Gastrocnemius medialis (tissue), 4 donors: ENCODE results near the gene DGCR8. TPM values are rescaled to one million over a fixed set of nuclear protein-coding genes. Genes with fewer than 3 reads are reported as not detected.

Experiments
- ATAC-seq, 2 donors: fragments of 150-250 bp; one replicate each; pipeline ENCODE4 v1.9.1; 2016
- DNase-seq, 2 donors: peaks; one replicate each; pipeline ENCODE4 v3.0.0-alpha.2; 2019
- H3K27ac ChIP-seq, 4 donors: fragments of 200-600 bp; sonication (generic); 1 replicate in 1 of 4; 2 replicates in 3 of 4; pipeline ENCODE4 v1.5.1; 2016 to 2018; ENCODE audit warnings: mild to moderate bottlenecking in 2 of 4, moderate library complexity in 1 of 4
- H3K27me3 ChIP-seq, 3 donors: fragments of 200-600 bp; sonication (generic) in 2 of 3; 1 replicate in 1 of 3; 2 replicates in 2 of 3; pipeline versions ENCODE4 v1.5.1 to v1.6.0; 2016 to 2019; ENCODE audit warnings: mild to moderate bottlenecking in 1 of 3, moderate library complexity in 1 of 3
- H3K36me3 ChIP-seq, 2 donors: fragments of 200-600 bp; sonication (generic) in 1 of 2; one replicate each; pipeline ENCODE4 v1.5.1; 2017 to 2018
- H3K4me1 ChIP-seq, 2 donors: fragments of 200-600 bp; sonication (generic) in 1 of 2; one replicate each; pipeline ENCODE4 v1.5.1; 2016 to 2017; ENCODE audit warnings: mild to moderate bottlenecking in 2 of 2
- H3K4me3 ChIP-seq, 4 donors: fragments of 200-600 bp; sonication (generic) in 3 of 4; 1 replicate in 1 of 4; 2 replicates in 3 of 4; pipeline ENCODE4 v1.5.1; 2016 to 2019; ENCODE audit warnings: mild to moderate bottlenecking in 2 of 4
- H3K9me3 ChIP-seq, 3 donors: fragments of 200-600 bp; sonication (generic) in 2 of 3; 1 replicate in 1 of 3; 2 replicates in 2 of 3; pipeline ENCODE4 v1.5.1; 2016 to 2019
- POLR2A ChIP-seq, 2 donors: fragments of 450-650 bp; IDR thresholded peaks; one replicate each; pipeline ENCODE4 v1.6.1; 2017; ENCODE audit warnings: antibody characterized with exemption in 2 of 2, mild to moderate bottlenecking in 2 of 2, moderate library complexity in 2 of 2
- in situ Hi-C, 4 donors: fragments of 200-750 bp; cut with MboI; loops; one replicate each; pipeline versions ENCODE4 v1.15.0 to v1.8.0; 2017; ENCODE audit warnings: low sequenced_read_pairs in 4 of 4
- intact Hi-C: fragments of 100-400 bp; cut with DNase I; formaldehyde crosslinking; loops from one replicate; pipeline ENCODE4 v1.15.1; 2023; ENCODE audit warnings: low total_unique reads
- total RNA-seq, 4 donors: library from RNA; depleted of rRNA; stranded (reverse); fragments of >200 nt; gene quantifications; one replicate each; pipeline versions ENCODE4 v1.1.0 to v1.2.3, GENCODE V29; 2016
- TF ChIP-seq, protein P1 (sequence below), 5 experiments: fragments of 450-650 bp in 3 of 5; fragments of 200-600 bp in 2 of 5; sonication (generic) in 2 of 5; IDR thresholded peaks in 4 of 5; conservative IDR thresholded peaks in 1 of 5; 1 replicate in 4 of 5; 2 replicates in 1 of 5; pipeline ENCODE4 v1.5.1; 2016 to 2019; ENCODE audit warnings: antibody characterized with exemption in 5 of 5, mild to moderate bottlenecking in 3 of 5, moderate library complexity in 3 of 5

The DGCR8 gene
- total RNA-seq, 4 donors from 2014 or later = 5.2 to 16.5 (median 11.2) TPM

DNA sequence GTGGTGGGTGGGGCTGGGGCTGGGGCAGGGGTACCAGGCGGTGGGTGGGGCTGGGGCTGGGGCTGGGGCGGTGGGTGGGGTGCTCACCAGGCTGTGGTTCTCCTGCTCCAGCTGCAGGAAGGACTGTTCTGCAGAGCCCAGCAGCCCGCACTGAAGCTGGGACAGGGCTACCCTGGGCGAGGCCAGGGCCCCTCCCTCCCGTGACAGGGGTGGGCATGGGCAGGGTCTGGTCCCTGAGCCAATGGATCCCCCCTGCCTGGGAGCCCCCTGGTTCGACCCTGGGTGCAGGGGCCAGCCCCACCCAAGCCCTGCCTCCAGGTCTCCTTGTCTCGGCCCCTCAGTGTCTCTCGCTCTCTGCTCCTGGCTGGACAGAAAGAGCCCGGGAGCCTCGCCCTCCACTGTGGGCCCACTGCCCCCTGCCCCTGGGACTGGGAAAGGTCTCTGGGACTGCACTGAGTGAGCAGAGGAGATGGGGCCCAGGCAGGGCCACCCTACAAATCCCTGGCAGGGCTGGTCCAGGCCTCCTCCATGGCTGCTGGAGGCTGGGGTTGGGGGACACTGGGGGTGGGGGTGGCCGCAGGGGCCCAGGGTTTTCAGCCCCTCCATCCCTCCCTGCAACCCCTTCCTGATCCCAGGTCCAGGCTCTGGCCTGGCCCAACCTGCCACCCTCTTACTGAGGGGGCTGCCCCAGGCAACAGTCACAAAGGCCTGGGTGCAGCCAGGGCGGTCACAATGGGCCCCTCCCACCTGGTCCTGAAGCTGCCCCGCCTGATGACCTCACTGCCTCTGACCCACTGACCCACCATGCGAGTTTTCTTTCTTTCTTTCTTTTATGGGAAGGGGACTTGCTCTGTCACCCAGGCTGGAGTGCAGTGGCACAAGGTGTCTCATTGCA is 70.6 kb downstream of the DGCR8 start, which contains the start of gene CCDC188:
CCDC188 (minus strand) TSS at position 675 of the 895 bp plus-strand sequence; CDS start at position 606, 69 bp downstream.
- TF ChIP-seq POLR2A (IDR thresholded peaks at IDR 0.05) = no peak
- TF ChIP-seq, protein P1, sequence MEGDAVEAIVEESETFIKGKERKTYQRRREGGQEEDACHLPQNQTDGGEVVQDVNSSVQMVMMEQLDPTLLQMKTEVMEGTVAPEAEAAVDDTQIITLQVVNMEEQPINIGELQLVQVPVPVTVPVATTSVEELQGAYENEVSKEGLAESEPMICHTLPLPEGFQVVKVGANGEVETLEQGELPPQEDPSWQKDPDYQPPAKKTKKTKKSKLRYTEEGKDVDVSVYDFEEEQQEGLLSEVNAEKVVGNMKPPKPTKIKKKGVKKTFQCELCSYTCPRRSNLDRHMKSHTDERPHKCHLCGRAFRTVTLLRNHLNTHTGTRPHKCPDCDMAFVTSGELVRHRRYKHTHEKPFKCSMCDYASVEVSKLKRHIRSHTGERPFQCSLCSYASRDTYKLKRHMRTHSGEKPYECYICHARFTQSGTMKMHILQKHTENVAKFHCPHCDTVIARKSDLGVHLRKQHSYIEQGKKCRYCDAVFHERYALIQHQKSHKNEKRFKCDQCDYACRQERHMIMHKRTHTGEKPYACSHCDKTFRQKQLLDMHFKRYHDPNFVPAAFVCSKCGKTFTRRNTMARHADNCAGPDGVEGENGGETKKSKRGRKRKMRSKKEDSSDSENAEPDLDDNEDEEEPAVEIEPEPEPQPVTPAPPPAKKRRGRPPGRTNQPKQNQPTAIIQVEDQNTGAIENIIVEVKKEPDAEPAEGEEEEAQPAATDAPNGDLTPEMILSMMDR (IDR thresholded peaks at IDR 0.05 in 4 of 5, conservative IDR thresholded peaks at IDR 0.05 in 1 of 5) = no peak
- Histone ChIP-seq H3K4me3 (no peak within 1 kb of the TSS), H3K9me3 (no peaks in the 10 kb centered on the region), H3K36me3 (no peaks in the 10 kb centered on the region), H3K4me1 (no peaks in the 10 kb centered on the region), H3K27ac (no peak within 1 kb of the TSS), H3K27me3 (no peaks in the 10 kb centered on the region)
- ATAC-seq (no peak), DNase-seq (no peak)
- intact Hi-C loops = no loop called here
- in situ Hi-C loops = loop anchor here (10.0 kb wide), 1 partner anchor 144 kb away; no protein-coding TSS in a partner anchor

DNA sequence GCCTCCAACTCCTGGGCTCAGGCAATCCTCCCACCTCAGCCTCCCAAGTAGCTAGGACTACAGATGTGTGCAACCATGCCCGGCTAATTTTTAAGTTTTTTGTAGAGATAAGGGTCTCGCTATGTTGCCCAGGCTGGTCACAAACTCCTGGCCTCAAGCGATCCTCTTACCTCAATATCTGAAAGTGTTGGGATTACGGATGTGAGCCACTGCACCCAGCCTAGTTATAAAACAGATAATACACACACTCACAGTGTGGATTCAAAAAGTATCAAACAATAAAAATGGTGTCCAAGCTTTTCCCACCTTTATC is 71.2 kb downstream of the DGCR8 start:
- ATAC-seq (no peak), DNase-seq (no peak)
- intact Hi-C loops (no loop called here), in situ Hi-C loops (loop anchor here (10.0 kb wide), 1 partner anchor 144 kb away; no protein-coding TSS in a partner anchor)
- Histone ChIP-seq H3K4me1 (no peaks in the 10 kb centered on the region), H3K9me3 (no peaks in the 10 kb centered on the region), H3K4me3 (no peak overlapping the region), H3K27me3 (no peaks in the 10 kb centered on the region), H3K36me3 (no peaks in the 10 kb centered on the region), H3K27ac (no peak overlapping the region)
- TF ChIP-seq, protein P1 (IDR thresholded peaks at IDR 0.05 in 4 of 5, conservative IDR thresholded peaks at IDR 0.05 in 1 of 5) = no peak
- TF ChIP-seq POLR2A (IDR thresholded peaks at IDR 0.05) = no peak

DNA sequence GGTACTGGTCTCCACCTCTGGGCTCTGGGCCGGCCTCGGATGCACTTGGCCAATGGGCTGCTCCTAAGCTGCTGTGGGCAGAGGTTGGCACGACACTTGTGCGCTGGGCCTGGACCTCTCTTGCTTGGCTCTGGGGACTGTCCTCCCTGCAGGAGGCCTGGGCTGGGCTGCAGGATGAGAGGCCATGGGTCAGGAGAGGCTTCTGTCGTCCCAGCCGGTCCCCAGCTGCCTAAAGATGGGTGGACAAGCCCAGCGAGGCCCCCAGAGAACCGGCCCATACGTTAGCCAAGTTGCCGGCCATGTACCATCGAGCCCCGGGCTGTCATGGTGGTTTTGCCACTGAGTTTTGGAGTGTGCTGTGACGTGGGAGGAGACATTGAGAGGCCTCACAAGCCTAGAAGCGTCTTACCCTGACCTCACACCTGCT is 72.4 kb downstream of the DGCR8 start:
- Histone ChIP-seq H3K27me3 (no peaks in the 10 kb centered on the region), H3K9me3 (no peaks in the 10 kb centered on the region), H3K4me1 (no peaks in the 10 kb centered on the region), H3K27ac (no peak overlapping the region), H3K36me3 (no peaks in the 10 kb centered on the region), H3K4me3 (no peak overlapping the region)
- DNase-seq (no peak), ATAC-seq (no peak)
- no peak for TF ChIP-seq POLR2A (IDR thresholded peaks at IDR 0.05)
- TF ChIP-seq, protein P1 (IDR thresholded peaks at IDR 0.05 in 4 of 5, conservative IDR thresholded peaks at IDR 0.05 in 1 of 5) = no peak
- in situ Hi-C loops = loop anchor here (10.0 kb wide), 1 partner anchor 142 kb away; no protein-coding TSS in a partner anchor
- intact Hi-C loops = no loop called here

DNA sequence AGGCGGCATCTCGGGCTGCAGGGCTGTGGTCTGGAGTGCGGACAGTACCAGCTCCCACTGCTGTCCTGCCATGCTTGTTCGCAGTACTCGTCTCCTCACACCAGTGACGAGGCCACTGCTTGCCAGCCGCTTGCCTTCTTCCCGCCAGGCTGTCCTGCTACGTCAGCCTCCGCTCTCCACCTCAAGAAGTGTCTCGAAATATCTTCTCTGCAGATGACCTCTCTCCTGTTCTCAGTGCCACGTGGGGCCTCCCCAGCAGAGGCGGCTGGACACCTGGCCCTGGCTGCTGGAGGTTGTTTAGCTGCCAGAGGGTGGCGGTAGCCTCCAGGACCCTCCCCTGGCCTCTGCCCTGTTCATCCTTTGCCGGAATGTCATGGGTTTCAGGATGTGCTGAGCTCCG is 73.9 kb downstream of the DGCR8 start:
- Histone ChIP-seq H3K9me3 (no peaks in the 10 kb centered on the region), H3K27ac (no peak overlapping the region), H3K4me3 (no peak overlapping the region), H3K4me1 (no peaks in the 10 kb centered on the region), H3K36me3 (no peaks in the 10 kb centered on the region), H3K27me3 (no peaks in the 10 kb centered on the region)
- in situ Hi-C loops = loop anchor here (10.0 kb wide), 1 partner anchor 141 kb away; no protein-coding TSS in a partner anchor
- ATAC-seq (no peak), DNase-seq (no peak)
- intact Hi-C loops = no loop called here
- TF ChIP-seq POLR2A (IDR thresholded peaks at IDR 0.05) = no peak
- TF ChIP-seq, protein P1 (IDR thresholded peaks at IDR 0.05 in 4 of 5, conservative IDR thresholded peaks at IDR 0.05 in 1 of 5) = no peak
